Neural cell (in vitro differentiated cells): Measurements from ENCODE around the gene INTS4. TPM values are rescaled to one million over a fixed set of nuclear protein-coding genes. Genes with fewer than 3 reads are reported as not detected.

ENCODE experiments used
- H2AFZ ChIP-seq: fragments of 200-600, 300-800 bp; sonication (generic), shearing (Covaris generic); 2 replicates; pipeline ENCODE4 v1.6.0; 2014; ENCODE audit warnings: low read depth, mild to moderate bottlenecking, antibody characterized with exemption, low read length, moderate library complexity
- H3F3A ChIP-seq: fragments of 200-600 bp; shearing (Covaris generic); 2 replicates; pipeline ENCODE4 v1.6.1; 2016; ENCODE audit warnings: mild to moderate bottlenecking, moderate library complexity, mixed read lengths, antibody characterized with exemption, low read length; ENCODE audit not compliant: insufficient read depth, poor library complexity, severe bottlenecking
- H3K27ac ChIP-seq: fragments of 200-600, 300-800 bp; sonication (generic), shearing (Covaris generic); 2 replicates; pipeline ENCODE4 v1.5.1; 2014; ENCODE audit warnings: mild to moderate bottlenecking, low read length, moderate library complexity
- H3K27me3 ChIP-seq: fragments of 300-800, 200-600 bp; sonication (generic), shearing (Covaris generic); 2 replicates; pipeline ENCODE4 v1.6.0; 2014; ENCODE audit warnings: mild to moderate bottlenecking, low read depth, low read length, moderate library complexity; ENCODE audit not compliant: insufficient read depth
- H3K36me3 ChIP-seq: fragments of 300-800, 200-600 bp; sonication (generic), shearing (Covaris generic); 2 replicates; pipeline ENCODE4 v1.5.1; 2014; ENCODE audit warnings: mild to moderate bottlenecking, antibody characterized with exemption, low read length, moderate library complexity; ENCODE audit not compliant: insufficient read depth
- H3K4me2 ChIP-seq: fragments of 300-800, 200-600 bp; sonication (generic), shearing (Covaris generic); 2 replicates; pipeline ENCODE4 v1.6.0; 2014; ENCODE audit warnings: mild to moderate bottlenecking, low read length
- H3K4me3 ChIP-seq: fragments of 300-800, 200-600 bp; sonication (generic), shearing (Covaris generic); 2 replicates; pipeline ENCODE4 v1.5.1; 2014; ENCODE audit warnings: mild to moderate bottlenecking, low read length, moderate library complexity
- H3K79me2 ChIP-seq: fragments of 200-600 bp; shearing (Covaris generic); replicated peaks from 2 replicates; pipeline ENCODE4 v1.6.0; 2014; ENCODE audit warnings: mild to moderate bottlenecking, low read length, moderate library complexity; ENCODE audit not compliant: insufficient read depth
- H3K9ac ChIP-seq: fragments of 300-800, 200-600 bp; sonication (generic), shearing (Covaris generic); 2 replicates; pipeline ENCODE4 v1.6.1; 2016; ENCODE audit warnings: mild to moderate bottlenecking, low read length, mixed read lengths
- H3K9me2 ChIP-seq: fragments of 200-600 bp; shearing (Covaris generic); 2 replicates; pipeline ENCODE4 v1.6.1; 2016; ENCODE audit warnings: mild to moderate bottlenecking, low read length, mixed read lengths; ENCODE audit not compliant: insufficient read depth
- H3K9me3 ChIP-seq: fragments of 200-600, 300-800 bp; sonication (generic), shearing (Covaris generic); 2 replicates; pipeline ENCODE4 v1.6.1; 2016; ENCODE audit warnings: mild to moderate bottlenecking, mixed run types, low read length, moderate library complexity, mixed read lengths
- H4K20me1 ChIP-seq: fragments of 200-600 bp; shearing (Covaris generic); 2 replicates; pipeline ENCODE4 v1.6.1; 2016; ENCODE audit warnings: mild to moderate bottlenecking, mixed run types; ENCODE audit not compliant: insufficient read depth
- CTCF ChIP-seq: fragments of 450-650 bp; IDR thresholded peaks from 2 replicates; pipeline ENCODE4 v1.5.1; 2014; ENCODE audit warnings: antibody characterized with exemption, mild to moderate bottlenecking, moderate library complexity; ENCODE audit not compliant: poor library complexity, severe bottlenecking
- EP300 ChIP-seq: fragments of 450-650 bp; conservative IDR thresholded peaks from 2 replicates; pipeline ENCODE4 v1.6.1; 2014; ENCODE audit warnings: antibody characterized with exemption, mild to moderate bottlenecking, moderate library complexity; ENCODE audit not compliant: poor library complexity, severe bottlenecking
- EZH2 ChIP-seq: fragments of 200-600, 300-800 bp; shearing (Covaris generic), sonication (generic); IDR thresholded peaks from 2 replicates; pipeline ENCODE4 v1.6.1; 2014; ENCODE audit warnings: antibody characterized with exemption, low read length, borderline replicate concordance, mild to moderate bottlenecking; ENCODE audit not compliant: insufficient read depth, poor library complexity, severe bottlenecking
- MXI1 ChIP-seq: fragments of 450-650 bp; conservative IDR thresholded peaks from 2 replicates; pipeline ENCODE4 v1.6.1; 2014; ENCODE audit warnings: antibody characterized with exemption, mild to moderate bottlenecking; ENCODE audit not compliant: poor library complexity, severe bottlenecking
- POLR2AphosphoS5 ChIP-seq: IDR thresholded peaks from 2 replicates; pipeline ENCODE4 v1.6.1; 2012
- RAD21 ChIP-seq: fragments of 450-650 bp; conservative IDR thresholded peaks from 2 replicates; pipeline ENCODE4 v1.6.1; 2014; ENCODE audit warnings: antibody characterized with exemption, mild to moderate bottlenecking, moderate library complexity
- REST ChIP-seq: IDR thresholded peaks from 2 replicates; pipeline ENCODE4 v1.6.1; 2012; ENCODE audit warnings: borderline replicate concordance
- SMC3 ChIP-seq: fragments of 450-650 bp; conservative IDR thresholded peaks from 2 replicates; pipeline ENCODE4 v1.6.1; 2014; ENCODE audit warnings: antibody characterized with exemption, mild to moderate bottlenecking, moderate library complexity; ENCODE audit not compliant: poor library complexity
- TAF1 ChIP-seq: IDR thresholded peaks from 2 replicates; pipeline ENCODE4 v1.6.1; 2012; ENCODE audit warnings: low read depth
- polyA plus RNA-seq: library from polyadenylated mRNA; depleted of rRNA; stranded (reverse); fragments of >200 nt; gene quantifications from 2 replicates; pipeline ENCODE4 v1.2.3, GENCODE V29; 2014

Gene INTS4
- polyA plus RNA-seq, 1 donor from 2014 or later: 34.5 TPM

- no peak overlapping the region for H3K9ac ChIP-seq
- no peak overlapping the region for H3K27ac ChIP-seq
- H3K4me3 ChIP-seq: no peak overlapping the region
- H2AFZ ChIP-seq: no peak overlapping the region
- no peaks in the 10 kb centered on the region for H3K27me3 ChIP-seq
- H3K9me3 ChIP-seq: no peaks in the 10 kb centered on the region
- H3K79me2 ChIP-seq: no peaks in the 10 kb centered on the region
- no peaks in the 10 kb centered on the region for H4K20me1 ChIP-seq
- H3K36me3 ChIP-seq: peaks cover 8% of the 10 kb centered on the region
- H3K9me2 ChIP-seq: no peaks in the 10 kb centered on the region
- H3F3A ChIP-seq: no peaks in the 10 kb centered on the region
- TF ChIP-seq EP300: no peak
- no peak for TF ChIP-seq MXI1
- TF ChIP-seq SMC3: no peak
- no peak for TF ChIP-seq RAD21
- TF ChIP-seq TAF1: no peak
- no peak for TF ChIP-seq REST
- TF ChIP-seq POLR2AphosphoS5: no peak
- TF ChIP-seq EZH2: no peak
- no peak for TF ChIP-seq CTCF
- no peak overlapping the region for H3K4me2 ChIP-seq
Measured at GRCh38 chr11:77868744-77869143, 125.7 kb downstream of the INTS4 start.

DNA sequence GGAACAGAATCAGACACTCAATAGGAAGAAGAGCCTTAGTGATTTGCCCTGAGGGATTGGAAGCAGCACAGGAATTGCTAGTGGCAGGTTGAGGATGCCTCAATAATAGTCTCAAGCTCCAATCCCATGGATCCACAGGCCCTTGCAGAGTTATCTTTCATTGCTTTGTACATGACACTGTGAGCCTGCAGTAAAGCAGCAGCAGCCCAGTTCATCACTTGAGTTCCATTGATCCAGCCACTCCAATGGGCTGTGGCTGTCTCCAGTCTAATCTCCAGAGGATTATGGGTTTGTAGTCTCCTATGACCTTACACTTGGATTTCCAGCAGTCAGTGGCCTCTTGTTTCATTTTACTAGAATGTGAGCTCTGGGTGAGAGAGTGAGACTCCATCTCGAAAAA is 128.1 kb downstream of the INTS4 start:
- no peak overlapping the region for H3K4me2 ChIP-seq
- no peak for TF ChIP-seq POLR2AphosphoS5
- TF ChIP-seq CTCF: no peak
- no peak for TF ChIP-seq TAF1
- TF ChIP-seq RAD21: no peak
- TF ChIP-seq MXI1: no peak
- no peak for TF ChIP-seq EZH2
- TF ChIP-seq EP300: no peak
- TF ChIP-seq SMC3: no peak
- TF ChIP-seq REST: no peak
- no peak overlapping the region for H2AFZ ChIP-seq
- no peaks in the 10 kb centered on the region for H3K9me2 ChIP-seq
- H3K9ac ChIP-seq: no peak overlapping the region
- H3F3A ChIP-seq: no peaks in the 10 kb centered on the region
- H3K9me3 ChIP-seq: no peaks in the 10 kb centered on the region
- no peaks in the 10 kb centered on the region for H3K79me2 ChIP-seq
- H3K36me3 ChIP-seq: peaks cover 8% of the 10 kb centered on the region
- no peaks in the 10 kb centered on the region for H3K27me3 ChIP-seq
- H3K4me3 ChIP-seq: no peak overlapping the region
- no peak overlapping the region for H3K27ac ChIP-seq
- no peaks in the 10 kb centered on the region for H4K20me1 ChIP-seq
